ENCODE data around the gene PRPSAP2.
"Not testable (repeated sequence)": the region's sequence is repeated elsewhere in the genome, so short reads cannot be mapped to it uniquely, and the experiment has no call there.

Gene PRPSAP2

GRCh38 chr17:18946536-18946935 lies 88.6 kb downstream of the PRPSAP2 start:
- no peak for DNase-seq (ENCODE audit: low spot score)

- no peak for DNase-seq (ENCODE audit: low spot score)
These were observed 89.9 kb downstream of the PRPSAP2 start for GRCh38 chr17:18947866-18948265.

GRCh38 chr17:18948476-18949006 lies 90.6 kb downstream of the PRPSAP2 start:
- no peak for DNase-seq (ENCODE audit: low spot score)

- DNase-seq (ENCODE audit: low spot score): no peak
These were observed 91.6 kb downstream of the PRPSAP2 start for GRCh38 chr17:18949566-18949965.

- DNase-seq (ENCODE audit: low spot score): no peak
These were observed 92.4 kb downstream of the PRPSAP2 start for GRCh38 chr17:18950346-18950745.

GRCh38 chr17:18950944-18951905 lies 93.3 kb downstream of the PRPSAP2 start:
- DNase-seq (ENCODE audit: low spot score): no peak

- no peak for DNase-seq (ENCODE audit: low spot score)
These were observed 94.3 kb downstream of the PRPSAP2 start, which contains the start of gene SLC5A10 for GRCh38 chr17:18951941-18952842. Gene SLC5A10 (plus strand): TSS chr17:18952165. CDS start chr17:18952206, 41 bp downstream.

DNA sequence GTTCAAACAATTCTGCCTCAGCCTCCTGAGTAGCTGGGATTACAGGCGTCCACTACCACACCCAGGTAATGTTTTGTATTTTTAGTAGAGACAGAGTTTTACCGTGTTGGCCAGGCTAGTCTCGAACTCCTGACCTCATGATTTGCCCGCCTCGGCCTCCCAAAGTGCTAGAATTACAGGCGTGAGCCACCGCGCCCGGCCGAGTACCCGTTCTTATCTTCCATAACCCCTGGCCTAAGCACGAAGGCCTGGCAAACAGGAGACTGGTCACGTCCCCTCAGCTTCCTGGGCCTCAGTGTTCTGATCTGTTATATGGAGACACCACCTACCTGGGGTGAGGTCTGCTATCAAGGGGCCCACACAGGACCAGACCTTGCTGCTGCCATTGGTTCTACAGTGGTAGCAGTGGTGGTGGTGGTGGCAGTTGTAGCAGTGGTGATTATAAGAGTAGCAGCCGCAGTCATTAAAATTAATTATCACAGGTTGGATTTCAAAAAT lies 95.3 kb downstream of the PRPSAP2 start:
- no peak for DNase-seq (ENCODE audit: low spot score)

DNA sequence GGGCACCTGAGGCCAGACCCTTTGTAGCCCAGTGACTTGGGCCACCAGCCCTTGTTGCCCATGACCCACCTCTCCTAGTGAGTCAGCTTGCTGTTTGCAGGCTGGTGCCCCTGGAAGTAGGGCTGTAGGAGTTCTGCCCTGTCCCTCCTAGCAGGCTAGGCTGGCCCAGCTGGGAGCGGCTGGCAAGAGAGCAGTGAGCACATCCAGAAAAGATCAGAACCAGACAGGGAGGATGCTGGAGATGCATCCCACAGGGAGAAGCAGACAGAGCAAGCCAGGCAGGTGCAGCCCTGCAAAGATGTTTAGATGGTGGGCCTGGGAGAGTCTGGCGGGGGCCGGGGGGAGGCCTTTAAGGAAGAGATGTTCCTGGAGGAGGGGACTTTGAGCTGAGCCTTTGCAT lies 96.4 kb downstream of the PRPSAP2 start:
- no peak for DNase-seq (ENCODE audit: low spot score)

GRCh38 chr17:18955009-18955408 lies 97.1 kb downstream of the PRPSAP2 start:
- no peak for DNase-seq (ENCODE audit: low spot score)

- not testable (repeated sequence) for DNase-seq (ENCODE audit: low spot score)
These were observed 98.1 kb downstream of the PRPSAP2 start for GRCh38 chr17:18956021-18956420.

DNA sequence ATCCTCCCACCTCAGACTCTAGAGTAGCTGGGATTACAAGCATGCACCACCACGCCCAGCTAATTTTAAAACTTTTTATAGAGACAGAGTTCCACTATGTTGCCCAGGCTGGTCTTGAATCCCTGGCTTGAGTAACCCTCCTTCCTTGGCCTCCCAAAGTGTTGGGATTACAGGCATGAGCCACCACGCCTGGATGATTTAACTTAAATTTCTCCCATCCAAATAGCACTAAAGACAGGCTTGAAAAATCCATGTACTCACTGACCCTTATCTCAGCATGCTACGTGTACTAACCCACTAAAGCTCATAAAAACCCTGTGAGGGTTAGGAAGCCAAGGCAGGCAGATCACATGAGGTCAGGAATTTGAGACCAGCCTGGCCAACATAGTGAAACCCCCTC lies 98.7 kb downstream of the PRPSAP2 start:
- DNase-seq (ENCODE audit: low spot score): no peak

GRCh38 chr17:18957831-18958230 lies 99.9 kb downstream of the PRPSAP2 start:
- DNase-seq (ENCODE audit: low spot score): no peak

- DNase-seq (ENCODE audit: low spot score): no peak
These were observed 100.7 kb downstream of the PRPSAP2 start for GRCh38 chr17:18958611-18959010.

DNA sequence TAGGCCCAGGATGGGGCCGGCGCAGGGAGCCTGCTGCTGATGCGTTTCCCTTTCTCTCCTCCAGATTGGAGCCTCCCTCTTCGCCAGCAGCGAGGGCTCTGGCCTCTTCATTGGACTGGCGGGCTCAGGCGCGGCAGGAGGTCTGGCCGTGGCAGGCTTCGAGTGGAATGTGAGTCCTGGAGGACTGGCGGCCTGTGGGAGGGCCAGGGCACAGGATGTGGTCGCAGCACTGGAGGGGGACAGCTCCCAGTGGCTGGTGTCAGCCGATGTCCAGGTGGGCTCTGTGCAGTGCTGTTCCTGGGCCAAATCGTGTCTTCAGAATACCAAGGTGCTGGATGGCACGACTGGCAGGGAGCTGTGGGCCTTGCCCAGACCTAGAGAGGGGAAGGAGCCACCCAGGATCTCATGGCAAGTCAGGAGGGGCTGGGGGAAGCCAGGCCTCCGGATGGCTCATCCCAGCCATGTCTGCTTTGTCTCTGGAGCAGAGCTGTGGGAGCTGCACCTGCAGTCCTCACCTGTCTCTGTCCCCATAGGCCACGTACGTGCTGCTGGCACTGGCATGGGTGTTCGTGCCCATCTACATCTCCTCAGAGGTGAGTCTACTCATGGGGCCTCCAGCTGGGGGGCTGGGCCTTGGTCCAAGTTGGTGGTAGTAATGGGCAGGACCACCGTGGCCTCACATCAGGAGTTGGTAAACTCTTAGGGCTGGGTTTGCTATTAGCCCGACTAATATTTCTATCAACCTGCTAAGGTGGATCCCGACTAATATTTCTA lies 101.3 kb downstream of the PRPSAP2 start:
- no peak for DNase-seq (ENCODE audit: low spot score)

- no peak for DNase-seq (ENCODE audit: low spot score)
These were observed 101.9 kb downstream of the PRPSAP2 start for GRCh38 chr17:18959845-18960240.

GRCh38 chr17:18960241-18960665 lies 102.3 kb downstream of the PRPSAP2 start:
- no peak for DNase-seq (ENCODE audit: low spot score)

DNA sequence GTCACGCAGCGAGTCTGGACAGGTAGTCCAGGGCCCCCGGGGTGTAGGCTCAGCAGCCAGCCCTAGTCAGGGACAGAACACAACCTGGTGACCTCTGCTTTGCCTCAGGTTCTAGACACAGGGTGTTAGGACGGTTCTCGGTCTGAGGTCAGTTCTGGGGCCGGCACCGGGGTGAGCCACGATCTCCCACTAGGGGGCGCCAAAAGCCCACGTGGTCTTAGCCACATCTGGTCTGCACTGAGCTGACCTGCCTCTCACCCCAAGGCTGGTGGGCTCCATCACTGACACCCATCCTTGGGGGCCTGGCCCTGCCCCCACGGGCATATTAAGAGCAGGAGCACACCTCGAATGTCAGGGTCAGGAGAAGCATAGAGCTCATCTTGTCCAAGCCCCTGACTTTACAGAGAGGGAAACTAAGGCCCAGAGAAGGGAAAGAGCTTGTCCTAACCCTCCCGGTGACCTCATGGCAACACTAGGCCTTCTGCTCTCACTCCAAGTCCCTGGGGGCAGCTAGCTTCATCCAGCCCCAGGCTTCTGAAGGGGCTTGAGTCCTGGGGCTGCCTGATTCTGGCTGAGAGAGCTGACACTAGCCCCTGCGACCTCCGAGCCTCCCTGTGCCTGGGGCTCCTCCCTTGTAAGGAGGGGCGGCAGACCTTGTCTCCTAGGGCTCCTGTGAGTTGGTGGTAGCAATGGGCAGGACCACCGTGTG lies 103.0 kb downstream of the PRPSAP2 start:
- peak; percentile 77 for DNase-seq (ENCODE audit: low spot score)

GRCh38 chr17:18961634-18962493 lies 103.9 kb downstream of the PRPSAP2 start:
- peak; percentile 12 for DNase-seq (ENCODE audit: low spot score)

DNA sequence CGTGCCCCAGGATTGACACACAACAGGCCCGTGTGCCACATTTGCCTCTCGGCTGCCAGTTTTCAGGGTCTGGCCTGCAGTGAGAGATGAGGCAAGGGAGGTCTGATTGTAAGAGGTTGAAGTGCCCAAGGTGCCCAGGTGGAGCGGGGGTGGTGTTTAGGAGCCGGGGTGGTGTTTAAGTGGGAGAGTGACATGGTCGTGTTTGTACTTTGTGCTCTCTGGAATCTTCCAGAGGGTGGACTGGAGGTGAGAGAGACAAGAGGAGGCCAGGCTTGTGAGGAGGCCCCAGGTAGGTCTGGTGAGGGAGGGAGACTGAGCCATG lies 104.5 kb downstream of the PRPSAP2 start:
- no peak for DNase-seq (ENCODE audit: low spot score)

All from CD4-positive, alpha-beta T cell treated with Interleukin-15 for 4 hours (primary cell).